Measurements from ENCODE around the gene CAV2. TPM values are rescaled to one million over a fixed set of nuclear protein-coding genes. Genes with fewer than 3 reads are reported as not detected.
"Not testable (repeated sequence)": the region's sequence is repeated elsewhere in the genome, so short reads cannot be mapped to it uniquely, and the experiment has no call there.

CAV2 gene
- total and polyA plus RNA-seq, 2 donors (not counting 1 experiment from before 2014, with no cell fraction given): 119 to 288 TPM

DNA sequence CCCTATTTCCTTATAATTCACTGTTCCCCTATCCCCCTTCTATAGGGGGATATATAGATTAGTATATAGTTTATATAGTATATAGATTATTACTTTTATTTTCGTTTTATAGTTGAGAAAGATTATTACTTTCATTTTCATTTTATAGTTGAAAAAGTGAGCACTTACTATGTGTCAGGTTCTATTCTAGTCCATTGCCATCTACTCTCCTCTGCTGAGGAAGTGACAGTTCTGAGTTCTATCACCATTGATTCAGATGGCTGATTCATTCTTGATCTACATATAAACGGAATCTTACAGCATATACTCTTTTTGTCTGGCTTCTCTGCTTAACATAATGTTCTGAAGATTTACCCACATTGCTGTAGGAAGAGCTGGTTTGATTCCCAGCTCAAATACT is 20.7 kb upstream of the CAV2 start:
- Histone ChIP-seq H3K9me3 (ENCODE audit: control insufficient read depth, insufficient read depth, low read depth, low read length) (no peaks in the 10 kb centered on the region), H3K36me3 (ENCODE audit: control insufficient read depth, insufficient read depth, low read length) (no peaks in the 10 kb centered on the region), H4K20me1 (ENCODE audit: control insufficient read depth, extremely low read depth, insufficient read depth, low read length) (no peaks in the 10 kb centered on the region), H2AFZ (ENCODE audit: low read length) (no peak overlapping the region), H3K79me2 (ENCODE audit: control insufficient read depth, insufficient read depth, low read length) (no peaks in the 10 kb centered on the region), H3K9ac (ENCODE audit: insufficient read depth, low read length) (no peak overlapping the region), H3K4me2 (ENCODE audit: extremely low read depth, insufficient read depth, low read length) (no peak overlapping the region), H3K4me3 (replicated peaks in 1 of 4; ENCODE audit: control extremely low read depth in 1 of 4, insufficient read depth in 1 of 4, low read depth in 3 of 4, low read length in 4 of 4) (no peak overlapping the region), H3K27ac (ENCODE audit: insufficient read depth, low read length) (no peak overlapping the region), H3K4me1 (ENCODE audit: control insufficient read depth, extremely low read depth, insufficient read depth, low read length) (no peaks in the 10 kb centered on the region), H3K27me3 (ENCODE audit: control insufficient read depth, insufficient read depth, low read length) (no peaks in the 10 kb centered on the region)
- TF ChIP-seq EZH2 (IDR thresholded peaks at IDR 0.05; ENCODE audit: low read length, missing control alignments): no peak
- TF ChIP-seq, protein P1, sequence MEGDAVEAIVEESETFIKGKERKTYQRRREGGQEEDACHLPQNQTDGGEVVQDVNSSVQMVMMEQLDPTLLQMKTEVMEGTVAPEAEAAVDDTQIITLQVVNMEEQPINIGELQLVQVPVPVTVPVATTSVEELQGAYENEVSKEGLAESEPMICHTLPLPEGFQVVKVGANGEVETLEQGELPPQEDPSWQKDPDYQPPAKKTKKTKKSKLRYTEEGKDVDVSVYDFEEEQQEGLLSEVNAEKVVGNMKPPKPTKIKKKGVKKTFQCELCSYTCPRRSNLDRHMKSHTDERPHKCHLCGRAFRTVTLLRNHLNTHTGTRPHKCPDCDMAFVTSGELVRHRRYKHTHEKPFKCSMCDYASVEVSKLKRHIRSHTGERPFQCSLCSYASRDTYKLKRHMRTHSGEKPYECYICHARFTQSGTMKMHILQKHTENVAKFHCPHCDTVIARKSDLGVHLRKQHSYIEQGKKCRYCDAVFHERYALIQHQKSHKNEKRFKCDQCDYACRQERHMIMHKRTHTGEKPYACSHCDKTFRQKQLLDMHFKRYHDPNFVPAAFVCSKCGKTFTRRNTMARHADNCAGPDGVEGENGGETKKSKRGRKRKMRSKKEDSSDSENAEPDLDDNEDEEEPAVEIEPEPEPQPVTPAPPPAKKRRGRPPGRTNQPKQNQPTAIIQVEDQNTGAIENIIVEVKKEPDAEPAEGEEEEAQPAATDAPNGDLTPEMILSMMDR (conservative IDR thresholded peaks at IDR 0.05 in 1 of 2, IDR thresholded peaks at IDR 0.05 in 1 of 2; ENCODE audit: low read depth in 1 of 2, low read length in 2 of 2): no peak
- no peak for DNase-seq (ENCODE audit: low read depth in 2 of 2)

DNA sequence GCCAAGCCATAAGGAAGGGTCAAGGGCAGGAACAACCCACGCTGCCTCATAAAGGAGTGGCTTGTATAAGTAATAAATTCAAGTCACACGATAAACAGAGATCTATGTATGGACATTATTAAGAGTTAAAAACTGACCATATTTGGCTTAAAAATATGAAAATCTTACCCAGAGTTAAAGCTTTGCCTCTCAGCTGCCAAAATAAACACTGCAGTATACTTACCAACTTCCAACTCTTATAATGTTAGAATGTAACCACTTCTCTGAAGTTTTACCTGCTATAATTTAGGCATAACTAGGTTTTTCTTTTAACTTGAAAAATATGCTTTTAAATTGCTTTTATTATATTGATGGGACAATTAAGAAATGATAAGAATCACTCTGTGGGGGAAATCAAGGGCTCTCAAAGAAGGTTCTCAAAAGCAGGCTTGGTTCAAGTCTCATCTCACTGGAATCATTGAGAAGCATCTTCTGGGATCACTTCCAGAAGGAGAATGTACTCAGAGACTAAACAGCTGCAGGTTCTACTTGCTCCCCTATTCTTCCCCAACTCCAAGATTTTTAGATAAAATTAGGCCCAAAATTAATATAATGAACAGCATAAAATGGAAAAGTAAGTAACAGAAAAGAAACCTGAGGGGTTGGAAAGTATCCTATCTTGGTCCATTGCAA is 16.1 kb upstream of the CAV2 start:
- Histone ChIP-seq H3K27me3 (ENCODE audit: control insufficient read depth, insufficient read depth, low read length) (no peaks in the 10 kb centered on the region), H2AFZ (ENCODE audit: low read length) (no peak overlapping the region), H3K9me3 (ENCODE audit: control insufficient read depth, insufficient read depth, low read depth, low read length) (no peaks in the 10 kb centered on the region), H3K27ac (ENCODE audit: insufficient read depth, low read length) (no peak overlapping the region), H3K79me2 (ENCODE audit: control insufficient read depth, insufficient read depth, low read length) (no peaks in the 10 kb centered on the region), H3K36me3 (ENCODE audit: control insufficient read depth, insufficient read depth, low read length) (no peaks in the 10 kb centered on the region), H3K4me1 (ENCODE audit: control insufficient read depth, extremely low read depth, insufficient read depth, low read length) (no peaks in the 10 kb centered on the region), H4K20me1 (ENCODE audit: control insufficient read depth, extremely low read depth, insufficient read depth, low read length) (no peaks in the 10 kb centered on the region), H3K9ac (ENCODE audit: insufficient read depth, low read length) (no peak overlapping the region), H3K4me3 (replicated peaks in 1 of 4; ENCODE audit: control extremely low read depth in 1 of 4, insufficient read depth in 1 of 4, low read depth in 3 of 4, low read length in 4 of 4) (no peak overlapping the region), H3K4me2 (ENCODE audit: extremely low read depth, insufficient read depth, low read length) (no peak overlapping the region)
- TF ChIP-seq, protein P1 (conservative IDR thresholded peaks at IDR 0.05 in 1 of 2, IDR thresholded peaks at IDR 0.05 in 1 of 2; ENCODE audit: low read depth in 1 of 2, low read length in 2 of 2): no peak
- TF ChIP-seq EZH2 (IDR thresholded peaks at IDR 0.05; ENCODE audit: low read length, missing control alignments): no peak
- peak in 1 of 2 donors; percentile 41 for DNase-seq (ENCODE audit: low read depth in 2 of 2)

DNA sequence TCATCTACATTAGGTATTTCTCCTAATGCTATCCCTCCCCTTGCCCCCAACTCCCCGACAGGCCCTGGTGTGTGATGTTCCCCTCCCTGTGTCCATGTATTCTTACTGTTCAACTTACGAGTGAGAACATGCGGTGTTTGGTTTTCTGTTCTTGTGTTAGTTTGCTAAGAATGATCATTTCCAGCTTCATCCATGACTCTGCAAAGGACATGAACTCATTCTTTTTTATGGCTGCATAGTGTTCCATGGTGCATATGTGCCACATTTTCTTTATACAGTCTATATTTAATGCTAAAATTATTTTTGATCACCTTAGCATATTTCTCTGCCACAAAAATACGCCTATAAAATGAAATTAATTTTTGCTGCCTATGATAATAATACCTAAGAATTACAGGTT is 15.1 kb upstream of the CAV2 start:
- not testable (repeated sequence) for H3K27me3 ChIP-seq (ENCODE audit: control insufficient read depth, insufficient read depth, low read length); H3K4me2 ChIP-seq (ENCODE audit: extremely low read depth, insufficient read depth, low read length); H2AFZ ChIP-seq (ENCODE audit: low read length); H3K79me2 ChIP-seq (ENCODE audit: control insufficient read depth, insufficient read depth, low read length); H3K9me3 ChIP-seq (ENCODE audit: control insufficient read depth, insufficient read depth, low read depth, low read length); H3K36me3 ChIP-seq (ENCODE audit: control insufficient read depth, insufficient read depth, low read length); H3K27ac ChIP-seq (ENCODE audit: insufficient read depth, low read length); H3K9ac ChIP-seq (ENCODE audit: insufficient read depth, low read length); DNase-seq (ENCODE audit: low read depth in 2 of 2); H3K4me3 ChIP-seq (replicated peaks in 1 of 4; ENCODE audit: control extremely low read depth in 1 of 4, insufficient read depth in 1 of 4, low read depth in 3 of 4, low read length in 4 of 4); H3K4me1 ChIP-seq (ENCODE audit: control insufficient read depth, extremely low read depth, insufficient read depth, low read length); H4K20me1 ChIP-seq (ENCODE audit: control insufficient read depth, extremely low read depth, insufficient read depth, low read length)
